Stimulated activated CD4-positive, alpha-beta T cell treated with anti-CD3 and anti-CD28 coated beads, Interleukin-4, amount 100 ng/mL, for 4 hours (primary cell): Measurements from ENCODE around the gene FKRP.
"Not testable (repeated sequence)": the region's sequence is repeated elsewhere in the genome, so short reads cannot be mapped to it uniquely, and the experiment has no call there.

ENCODE experiments used
- DNase-seq, 2 experiments: peaks; one replicate each; pipeline ENCODE4 v3.0.0-alpha.2; 2020

FKRP gene

GRCh38 chr19:46786236-46787039 is 40.6 kb downstream of the FKRP start:
- peak; percentile 69 to 92 for DNase-seq

GRCh38 chr19:46787040-46787330 is 41.1 kb downstream of the FKRP start:
- no peak for DNase-seq

DNA sequence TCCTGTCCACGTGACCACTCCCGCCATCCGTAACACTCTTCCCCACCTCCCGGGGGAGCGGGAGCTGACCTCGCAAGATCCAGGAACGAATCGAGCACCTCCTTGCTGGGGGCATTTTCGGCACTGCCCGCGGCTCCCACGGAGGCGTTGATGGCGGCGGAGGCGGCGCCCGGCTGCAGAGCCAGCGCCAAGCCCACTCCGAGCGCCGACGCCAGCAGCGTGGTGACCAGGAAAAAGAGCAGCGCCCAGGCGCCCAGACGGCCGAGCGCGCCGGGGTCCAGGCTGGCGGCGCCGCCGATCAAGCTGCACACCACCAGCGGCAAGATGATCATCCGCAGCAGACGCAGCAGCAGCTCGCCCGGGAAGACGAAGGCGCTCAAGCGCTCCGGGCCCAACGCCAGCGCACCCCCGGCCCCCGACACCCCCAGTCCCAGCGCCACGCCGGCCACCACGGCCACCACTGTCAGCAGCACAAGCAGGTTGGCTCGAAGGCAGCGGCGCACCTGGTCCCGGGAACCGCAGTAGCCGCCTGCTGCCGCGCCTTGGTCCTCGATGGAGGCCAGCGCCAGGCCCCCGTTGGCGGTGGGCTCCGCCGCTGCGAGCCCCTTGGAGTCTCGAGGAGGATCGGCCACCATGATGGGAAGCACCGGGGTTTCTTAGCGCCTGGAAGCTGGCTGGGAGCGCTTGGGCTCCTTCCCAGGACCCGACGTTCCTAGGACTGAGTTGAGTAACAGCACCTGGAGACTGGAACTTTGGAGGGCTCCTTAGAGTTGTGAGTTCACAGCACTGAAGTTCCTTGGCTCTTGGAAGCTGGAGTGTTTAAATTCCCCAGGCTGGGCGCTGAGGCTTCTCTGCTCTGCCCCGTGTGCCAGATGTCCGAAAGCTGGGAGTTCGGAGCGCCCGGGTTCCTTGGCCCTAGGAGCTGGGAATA is 41.7 kb downstream of the FKRP start:
- DNase-seq, result peak; percentile 15 to 46

GRCh38 chr19:46788262-46788967 is 42.6 kb downstream of the FKRP start, which contains the start of gene SLC1A5:
Gene SLC1A5 (minus strand): TSS chr19:46788594. CDS start chr19:46787965, 629 bp downstream.
- DNase-seq, result peak; percentile 99

DNA sequence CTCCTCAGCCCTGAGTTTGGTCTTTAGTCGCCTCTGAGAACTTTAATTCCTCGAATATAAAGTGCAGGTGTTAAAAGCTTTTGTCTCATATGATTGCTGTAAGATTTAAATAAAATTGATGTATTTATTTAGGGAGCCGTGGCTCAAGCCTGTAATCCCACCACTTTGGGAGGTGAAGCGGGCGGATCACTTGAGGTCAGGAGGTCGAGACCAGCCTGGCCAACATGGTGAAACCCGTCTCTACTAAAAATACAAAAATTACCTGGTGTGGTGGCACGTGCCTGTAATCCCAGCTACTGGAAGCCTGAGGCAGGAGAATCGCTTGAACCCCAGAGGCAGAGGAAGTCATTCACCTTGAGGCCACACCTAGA is 43.1 kb downstream of the FKRP start:
- no peak for DNase-seq

GRCh38 chr19:46789371-46789770 is 43.5 kb downstream of the FKRP start:
- no peak for DNase-seq

- peak in 1 of 2 experiments; percentile 17 for DNase-seq
Measured at GRCh38 chr19:46791944-46792343, 46.1 kb downstream of the FKRP start.

GRCh38 chr19:46797881-46798280 is 52.0 kb downstream of the FKRP start:
- DNase-seq, result no peak

GRCh38 chr19:46798713-46799112 is 52.9 kb downstream of the FKRP start:
- no peak for DNase-seq

GRCh38 chr19:46802152-46802551 is 56.3 kb downstream of the FKRP start:
- no peak for DNase-seq

DNA sequence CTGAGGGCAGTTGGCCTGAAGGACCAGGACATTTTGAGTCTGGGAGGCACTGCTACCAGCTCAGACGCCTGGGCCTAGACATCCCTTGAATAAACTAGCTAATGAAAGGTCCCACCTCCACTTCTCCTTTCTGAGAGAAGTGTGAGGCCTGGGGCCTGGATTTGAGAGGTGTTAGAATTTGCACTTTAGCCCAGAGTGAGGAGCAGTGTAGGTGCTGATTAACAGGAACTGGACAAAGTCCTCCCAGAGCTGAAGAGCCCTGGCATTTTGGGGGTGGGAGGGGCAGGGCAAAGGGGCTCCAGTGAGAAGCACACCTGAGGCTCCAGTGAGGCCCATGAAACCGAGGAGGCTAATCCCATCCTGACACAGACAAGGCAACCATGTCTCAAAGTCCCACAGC is 57.7 kb downstream of the FKRP start:
- DNase-seq, result no peak

DNA sequence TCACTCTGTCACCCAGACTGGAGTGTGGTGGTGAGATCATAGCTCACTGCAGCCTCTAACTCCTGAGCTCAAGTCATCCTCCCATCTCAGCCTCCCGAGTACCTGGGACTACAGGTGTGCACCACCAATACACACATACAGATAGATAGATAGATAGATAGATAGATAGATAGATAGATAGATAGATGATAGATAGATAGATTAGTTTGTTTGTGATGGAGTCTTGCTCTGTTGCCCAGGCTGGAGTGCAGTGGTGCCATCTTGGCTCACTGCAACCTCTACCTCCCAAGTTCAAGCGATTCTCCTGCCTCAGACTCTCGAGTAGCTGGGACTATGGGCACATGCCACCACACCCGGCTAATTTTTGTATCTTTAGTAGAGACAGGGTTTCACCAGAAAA is 58.6 kb downstream of the FKRP start:
- not testable (repeated sequence) for DNase-seq

DNA sequence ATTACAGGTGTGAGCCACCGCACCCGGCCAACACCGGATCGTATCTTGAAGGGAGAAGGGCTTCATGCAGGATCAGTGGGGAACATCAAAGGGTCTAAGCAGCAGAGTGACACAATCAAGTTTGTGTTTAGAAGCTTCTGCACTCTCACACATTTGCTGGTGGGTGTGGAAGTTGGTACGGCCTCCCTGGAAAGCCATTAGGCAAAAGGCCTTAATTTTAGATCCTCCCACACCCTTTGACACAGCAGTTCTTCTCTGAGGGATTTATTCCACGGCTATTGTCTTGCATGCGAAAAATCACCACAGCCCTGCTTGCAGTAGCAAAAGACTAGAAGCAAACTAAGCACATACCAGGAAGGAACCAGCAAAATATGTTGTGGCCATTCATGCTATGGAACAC is 60.8 kb downstream of the FKRP start:
- no peak for DNase-seq
